ENCODE measurements around the gene ARL14EPL.

Gene ARL14EPL

GRCh38 chr5:116023619-116024018 is 8.7 kb upstream of the ARL14EPL start:
- no peak for DNase-seq
- Histone ChIP-seq H2BK15ac (ENCODE audit: low read depth, poor library complexity, severe bottlenecking) (no peak overlapping the region), H3K27me3 (ENCODE audit: control insufficient read depth in 1 of 2, insufficient read depth in 1 of 2, low read length in 2 of 2) (no peaks in the 10 kb centered on the region), H2BK12ac (ENCODE audit: low read length in 2 of 2) (no peak overlapping the region), H3K14ac (ENCODE audit: low read length in 2 of 2) (no peak overlapping the region), H3K36me3 (ENCODE audit: control insufficient read depth in 1 of 2, insufficient read depth in 2 of 2, low read depth in 1 of 2, low read length in 2 of 2) (no peaks in the 10 kb centered on the region), H3K23ac (ENCODE audit: low read length in 2 of 2) (no peak overlapping the region), H3K18ac (ENCODE audit: low read depth in 1 of 2, low read length in 2 of 2) (no peak overlapping the region), H3K79me1 (replicated peaks; ENCODE audit: low read length, poor library complexity, severe bottlenecking) (no peaks in the 10 kb centered on the region), H3K27ac (ENCODE audit: low read length, poor library complexity, severe bottlenecking) (no peak overlapping the region), H4K8ac (ENCODE audit: low read length) (no peak overlapping the region), H2AFZ (ENCODE audit: low read depth, low read length) (no peak overlapping the region), H3K4me1 (ENCODE audit: control insufficient read depth, insufficient read depth, low read depth, low read length) (no peaks in the 10 kb centered on the region), H2BK5ac (ENCODE audit: low read depth, low read length, poor library complexity, severe bottlenecking) (no peak overlapping the region), H3K4me2 (ENCODE audit: low read length, poor library complexity, severe bottlenecking) (no peak overlapping the region), H3K9me3 (ENCODE audit: control insufficient read depth, low read length) (no peaks in the 10 kb centered on the region), H3K9ac (ENCODE audit: low read length) (no peak overlapping the region), H3K4me3 (ENCODE audit: insufficient read depth in 1 of 2, low read depth in 1 of 2, low read length in 2 of 2) (no peak overlapping the region), H2AK5ac (ENCODE audit: low read length, severe bottlenecking) (no peak overlapping the region), H3K4ac (ENCODE audit: low read depth in 1 of 2, low read length in 2 of 2) (no peak overlapping the region), H2BK120ac (ENCODE audit: low read depth, low read length) (no peak overlapping the region), H4K91ac (ENCODE audit: low read length) (no peak overlapping the region)

- H3K18ac ChIP-seq (ENCODE audit: low read depth in 1 of 2, low read length in 2 of 2), result no peak overlapping the region
- no peaks in the 10 kb centered on the region for H3K79me1 ChIP-seq (replicated peaks; ENCODE audit: low read length, poor library complexity, severe bottlenecking)
- H4K8ac ChIP-seq (ENCODE audit: low read length), result no peak overlapping the region
- no peak overlapping the region for H3K4ac ChIP-seq (ENCODE audit: low read depth in 1 of 2, low read length in 2 of 2)
- H2BK12ac ChIP-seq (ENCODE audit: low read length in 2 of 2), result no peak overlapping the region
- H2BK120ac ChIP-seq (ENCODE audit: low read depth, low read length), result no peak overlapping the region
- no peaks in the 10 kb centered on the region for H3K27me3 ChIP-seq (ENCODE audit: control insufficient read depth in 1 of 2, insufficient read depth in 1 of 2, low read length in 2 of 2)
- H3K36me3 ChIP-seq (ENCODE audit: control insufficient read depth in 1 of 2, insufficient read depth in 2 of 2, low read depth in 1 of 2, low read length in 2 of 2), result no peaks in the 10 kb centered on the region
- no peak for DNase-seq
- no peak overlapping the region for H3K9ac ChIP-seq (ENCODE audit: low read length)
- no peak overlapping the region for H3K27ac ChIP-seq (ENCODE audit: low read length, poor library complexity, severe bottlenecking)
- no peak overlapping the region for H2AFZ ChIP-seq (ENCODE audit: low read depth, low read length)
- no peaks in the 10 kb centered on the region for H3K9me3 ChIP-seq (ENCODE audit: control insufficient read depth, low read length)
- H2AK5ac ChIP-seq (ENCODE audit: low read length, severe bottlenecking), result no peak overlapping the region
- H4K91ac ChIP-seq (ENCODE audit: low read length), result no peak overlapping the region
- H3K4me1 ChIP-seq (ENCODE audit: control insufficient read depth, insufficient read depth, low read depth, low read length), result no peaks in the 10 kb centered on the region
- no peak overlapping the region for H3K4me2 ChIP-seq (ENCODE audit: low read length, poor library complexity, severe bottlenecking)
- no CpG with 5 or more reads among the region's 1 CpG for WGBS
- no peak overlapping the region for H3K4me3 ChIP-seq (ENCODE audit: insufficient read depth in 1 of 2, low read depth in 1 of 2, low read length in 2 of 2)
- H3K14ac ChIP-seq (ENCODE audit: low read length in 2 of 2), result no peak overlapping the region
- no peak overlapping the region for H2BK15ac ChIP-seq (ENCODE audit: low read depth, poor library complexity, severe bottlenecking)
- H2BK5ac ChIP-seq (ENCODE audit: low read depth, low read length, poor library complexity, severe bottlenecking), result no peak overlapping the region
- no peak overlapping the region for H3K23ac ChIP-seq (ENCODE audit: low read length in 2 of 2)
Measured at GRCh38 chr5:116025866-116026265, 6.4 kb upstream of the ARL14EPL start.

GRCh38 chr5:116032991-116033390 is 719 bp downstream of the ARL14EPL start:
- H2BK120ac ChIP-seq (ENCODE audit: low read depth, low read length), result no peak overlapping the region
- no peak overlapping the region for H3K14ac ChIP-seq (ENCODE audit: low read length in 2 of 2)
- H4K8ac ChIP-seq (ENCODE audit: low read length), result no peak overlapping the region
- no peaks in the 10 kb centered on the region for H3K36me3 ChIP-seq (ENCODE audit: control insufficient read depth in 1 of 2, insufficient read depth in 2 of 2, low read depth in 1 of 2, low read length in 2 of 2)
- H4K91ac ChIP-seq (ENCODE audit: low read length), result no peak overlapping the region
- H3K9ac ChIP-seq (ENCODE audit: low read length), result no peak overlapping the region
- no peaks in the 10 kb centered on the region for H3K79me1 ChIP-seq (replicated peaks; ENCODE audit: low read length, poor library complexity, severe bottlenecking)
- no peak overlapping the region for H2AK5ac ChIP-seq (ENCODE audit: low read length, severe bottlenecking)
- no peak overlapping the region for H3K18ac ChIP-seq (ENCODE audit: low read depth in 1 of 2, low read length in 2 of 2)
- H3K27ac ChIP-seq (ENCODE audit: low read length, poor library complexity, severe bottlenecking), result no peak overlapping the region
- H2BK15ac ChIP-seq (ENCODE audit: low read depth, poor library complexity, severe bottlenecking), result no peak overlapping the region
- no peaks in the 10 kb centered on the region for H3K4me1 ChIP-seq (ENCODE audit: control insufficient read depth, insufficient read depth, low read depth, low read length)
- H3K27me3 ChIP-seq (ENCODE audit: control insufficient read depth in 1 of 2, insufficient read depth in 1 of 2, low read length in 2 of 2), result peaks cover 0 to under 1% of the 10 kb centered on the region in 2 experiments
- no peak overlapping the region for H3K4me3 ChIP-seq (ENCODE audit: insufficient read depth in 1 of 2, low read depth in 1 of 2, low read length in 2 of 2)
- no peak overlapping the region for H2BK5ac ChIP-seq (ENCODE audit: low read depth, low read length, poor library complexity, severe bottlenecking)
- 100% methylated on average over 2 of the region's 3 CpGs for WGBS
- H2BK12ac ChIP-seq (ENCODE audit: low read length in 2 of 2), result no peak overlapping the region
- no peak for DNase-seq
- H3K4ac ChIP-seq (ENCODE audit: low read depth in 1 of 2, low read length in 2 of 2), result no peak overlapping the region
- no peak overlapping the region for H2AFZ ChIP-seq (ENCODE audit: low read depth, low read length)
- no peak overlapping the region for H3K23ac ChIP-seq (ENCODE audit: low read length in 2 of 2)
- no peak overlapping the region for H3K4me2 ChIP-seq (ENCODE audit: low read length, poor library complexity, severe bottlenecking)
- H3K9me3 ChIP-seq (ENCODE audit: control insufficient read depth, low read length), result no peaks in the 10 kb centered on the region

GRCh38 chr5:116035123-116035522 is 2.9 kb downstream of the ARL14EPL start:
- Histone ChIP-seq H3K9ac (ENCODE audit: low read length) (no peak overlapping the region), H4K8ac (ENCODE audit: low read length) (no peak overlapping the region), H3K9me3 (ENCODE audit: control insufficient read depth, low read length) (no peaks in the 10 kb centered on the region), H3K4ac (ENCODE audit: low read depth in 1 of 2, low read length in 2 of 2) (no peak overlapping the region), H3K23ac (ENCODE audit: low read length in 2 of 2) (no peak overlapping the region), H2AK5ac (ENCODE audit: low read length, severe bottlenecking) (no peak overlapping the region), H2BK12ac (ENCODE audit: low read length in 2 of 2) (no peak overlapping the region), H3K4me2 (ENCODE audit: low read length, poor library complexity, severe bottlenecking) (no peak overlapping the region), H2BK15ac (ENCODE audit: low read depth, poor library complexity, severe bottlenecking) (no peak overlapping the region), H3K27ac (ENCODE audit: low read length, poor library complexity, severe bottlenecking) (no peak overlapping the region), H3K36me3 (ENCODE audit: control insufficient read depth in 1 of 2, insufficient read depth in 2 of 2, low read depth in 1 of 2, low read length in 2 of 2) (no peaks in the 10 kb centered on the region), H3K27me3 (ENCODE audit: control insufficient read depth in 1 of 2, insufficient read depth in 1 of 2, low read length in 2 of 2) (peaks cover 0 to 9% of the 10 kb centered on the region in 2 experiments), H3K4me3 (ENCODE audit: insufficient read depth in 1 of 2, low read depth in 1 of 2, low read length in 2 of 2) (no peak overlapping the region), H2BK120ac (ENCODE audit: low read depth, low read length) (no peak overlapping the region), H4K91ac (ENCODE audit: low read length) (no peak overlapping the region), H2BK5ac (ENCODE audit: low read depth, low read length, poor library complexity, severe bottlenecking) (no peak overlapping the region), H3K14ac (ENCODE audit: low read length in 2 of 2) (no peak overlapping the region), H3K4me1 (ENCODE audit: control insufficient read depth, insufficient read depth, low read depth, low read length) (no peaks in the 10 kb centered on the region), H2AFZ (ENCODE audit: low read depth, low read length) (no peak overlapping the region), H3K18ac (ENCODE audit: low read depth in 1 of 2, low read length in 2 of 2) (no peak overlapping the region), H3K79me1 (replicated peaks; ENCODE audit: low read length, poor library complexity, severe bottlenecking) (no peaks in the 10 kb centered on the region)
- WGBS, result 95% methylated on average over 5 of the region's 5 CpGs
- DNase-seq, result no peak
